HG02763 (cell line): ENCODE results near the gene STIL.

ENCODE experiments used
- ATAC-seq: cut with Tn5 transposase; IDR thresholded peaks from one replicate; pipeline ENCODE4 v1.9.1; 2021; ENCODE audit warnings: mild to moderate bottlenecking, moderate library complexity; ENCODE audit not compliant: unreplicated experiment

The STIL gene

DNA sequence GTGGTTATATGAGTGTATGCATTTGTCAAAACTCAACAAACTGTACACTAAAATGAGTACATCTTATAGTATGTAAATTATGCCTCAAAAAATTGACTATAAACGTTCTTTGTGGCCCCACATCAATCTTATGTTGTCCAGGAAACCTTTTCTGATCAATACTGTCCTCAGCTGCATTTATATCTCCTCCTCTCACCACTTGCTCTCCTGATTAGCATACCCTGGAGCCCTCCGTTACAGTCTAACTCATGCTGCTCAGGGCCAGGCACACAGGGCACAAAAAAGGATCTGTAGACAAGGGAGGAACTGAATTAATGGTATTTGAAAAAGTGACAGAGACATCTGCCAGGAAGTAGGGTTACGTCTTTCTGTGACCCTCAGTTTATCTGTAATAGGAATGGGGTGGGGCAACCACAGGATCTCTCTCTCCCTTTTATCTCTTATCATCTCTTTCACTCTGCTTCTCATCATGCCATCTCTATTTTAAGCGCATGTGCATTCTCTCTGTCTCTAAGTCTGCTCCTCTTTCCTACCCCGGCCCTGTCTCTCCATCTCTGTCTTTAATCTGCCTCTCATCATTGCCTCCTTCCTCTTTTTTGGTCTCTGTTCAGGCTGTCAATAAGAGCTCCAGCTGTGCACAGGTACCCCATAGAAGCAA lies 74.9 kb downstream of the STIL start:
- no peak for ATAC-seq

- ATAC-seq = no peak
Observed at GRCh38 chr1:47235806-47236205, 78.1 kb downstream of the STIL start.

GRCh38 chr1:47235241-47235681 lies 78.7 kb downstream of the STIL start:
- ATAC-seq = no peak

DNA sequence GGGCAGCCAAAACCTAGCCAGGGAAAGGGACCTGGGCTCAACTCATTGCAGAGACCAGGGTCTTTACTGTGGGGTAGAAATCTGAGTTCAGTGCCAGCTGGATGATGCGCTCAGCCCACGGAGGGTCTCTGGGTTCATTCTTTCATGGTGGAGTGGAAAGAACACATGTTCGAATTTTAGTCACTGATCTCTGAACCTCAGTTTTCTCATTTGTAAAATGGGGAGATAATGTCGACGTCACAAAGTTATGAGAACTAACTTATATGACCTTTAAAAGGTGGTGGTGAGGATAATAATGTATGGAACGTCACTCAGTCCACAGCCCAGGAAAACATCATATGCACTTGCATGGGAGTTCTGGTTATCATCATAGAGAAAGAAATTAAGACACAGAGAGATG lies 80.8 kb downstream of the STIL start:
- ATAC-seq = no peak

DNA sequence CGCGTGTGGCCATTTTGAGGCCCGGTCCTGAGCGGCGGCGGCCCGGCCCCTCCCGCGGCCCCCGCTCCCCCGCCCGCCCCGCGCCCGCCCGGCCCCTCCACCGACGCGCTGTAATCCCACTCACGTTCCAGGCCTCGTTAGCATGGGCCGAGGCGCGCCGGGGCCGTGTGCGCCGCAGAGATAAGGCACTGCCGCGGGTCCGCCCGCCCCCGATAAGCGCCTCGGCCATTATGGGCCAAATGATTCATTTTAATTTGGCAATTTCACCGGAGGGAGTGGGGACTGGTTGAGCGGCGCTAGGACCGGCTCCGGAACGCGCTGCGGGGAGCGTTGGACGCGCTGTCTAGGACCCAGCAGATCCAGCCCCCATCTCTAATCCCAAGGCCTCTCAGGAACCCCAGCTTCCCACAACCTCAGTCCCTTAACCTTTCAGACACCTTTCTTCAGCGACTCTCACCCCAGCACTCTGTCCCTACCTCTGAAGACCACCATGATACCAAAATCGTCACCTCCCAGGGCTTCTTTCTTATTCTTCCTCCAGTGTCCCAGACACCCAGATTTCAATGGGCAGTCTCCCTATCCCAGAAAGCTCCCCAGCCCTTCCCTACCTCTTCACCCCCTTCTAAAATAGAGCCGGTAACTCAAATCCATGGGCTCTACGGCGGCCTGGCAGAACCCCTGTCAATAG lies 81.6 kb downstream of the STIL start, which contains the start of gene TAL1:
TSS of gene TAL1 (minus strand) at position 39 of the 688 bp plus-strand sequence. CDS start 6,337 bp downstream, outside the sequence.
- ATAC-seq = no peak

GRCh38 chr1:47231301-47232186 lies 82.4 kb downstream of the STIL start:
- ATAC-seq = no peak

- no peak for ATAC-seq
Observed at GRCh38 chr1:47230692-47231300, 83.2 kb downstream of the STIL start.

GRCh38 chr1:47229886-47230691 lies 83.9 kb downstream of the STIL start:
- no peak for ATAC-seq

GRCh38 chr1:47229031-47229885 lies 84.7 kb downstream of the STIL start:
- ATAC-seq = no peak

GRCh38 chr1:47228644-47229030 lies 85.3 kb downstream of the STIL start:
- no peak for ATAC-seq

GRCh38 chr1:47227341-47228232 lies 86.4 kb downstream of the STIL start:
- ATAC-seq = no peak

GRCh38 chr1:47226839-47227215 lies 87.1 kb downstream of the STIL start:
- ATAC-seq = no peak

DNA sequence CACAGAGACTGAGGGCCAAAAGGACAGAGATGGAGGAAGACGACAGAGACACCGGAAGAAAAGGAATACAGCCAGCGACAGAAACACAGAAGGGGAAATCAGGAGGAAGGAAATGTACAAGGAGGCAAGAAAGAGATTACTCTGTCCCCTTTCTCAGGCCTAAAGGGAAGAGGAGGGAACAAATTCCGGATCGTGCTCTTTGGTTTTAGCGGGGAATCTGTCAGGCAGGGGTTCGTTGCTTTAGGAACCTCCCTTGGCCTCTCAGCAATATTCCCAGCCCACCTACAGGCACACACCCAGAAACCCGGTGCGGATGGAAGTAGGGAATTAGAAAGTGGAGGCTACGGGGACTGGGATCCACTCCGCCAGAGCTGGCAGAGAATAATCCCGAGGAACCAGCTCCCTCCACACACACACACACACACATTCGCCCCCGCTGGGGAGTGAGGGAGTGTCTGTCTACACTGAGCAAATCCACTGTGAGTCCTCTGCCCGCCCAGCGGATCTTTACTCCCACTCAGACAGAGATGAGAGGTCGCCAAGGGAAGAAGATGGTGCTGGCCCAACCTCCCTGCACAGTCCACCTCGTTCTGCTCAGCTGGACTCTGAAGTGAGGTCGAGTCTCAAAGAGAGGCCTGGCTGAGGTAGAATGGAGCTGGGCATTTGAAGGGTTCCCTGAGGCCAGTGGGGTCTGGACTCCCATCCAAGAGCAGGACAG lies 87.7 kb downstream of the STIL start:
- no peak for ATAC-seq

DNA sequence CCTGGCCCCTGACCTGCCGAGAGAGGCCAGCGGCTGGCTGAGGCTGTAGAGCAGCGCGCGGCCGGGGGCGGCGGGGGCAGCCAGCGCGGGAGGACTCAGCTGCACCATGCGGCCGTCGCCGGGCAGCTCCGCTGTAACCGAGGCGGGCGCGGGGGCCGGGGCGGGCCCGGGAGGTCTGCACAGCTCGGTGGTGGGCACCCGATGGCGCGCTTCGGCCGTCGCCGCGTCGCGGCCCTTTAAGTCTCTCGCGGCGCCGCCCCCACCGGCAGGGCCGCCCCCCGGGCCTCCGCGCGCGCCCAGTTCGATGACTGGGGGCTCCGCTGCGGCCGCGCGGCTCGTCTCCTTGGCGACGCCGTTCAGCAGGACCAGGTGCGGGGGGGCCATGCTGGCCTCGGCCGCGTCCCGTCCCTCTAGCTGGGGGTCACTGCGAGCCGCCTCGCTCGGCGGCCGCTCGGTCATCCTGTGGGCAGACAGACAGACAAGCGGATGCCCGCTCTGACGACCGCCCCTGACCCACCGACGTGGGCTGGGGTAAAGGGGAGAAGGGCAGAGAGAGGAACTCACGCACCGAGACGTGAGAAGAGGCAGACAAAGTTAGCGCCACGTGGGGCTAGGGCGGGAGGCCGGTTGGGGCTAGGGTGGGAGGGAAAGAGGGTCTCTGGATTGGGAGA lies 88.4 kb downstream of the STIL start:
- no peak for ATAC-seq

- no peak for ATAC-seq
Observed at GRCh38 chr1:47224676-47225399, 89.1 kb downstream of the STIL start.

DNA sequence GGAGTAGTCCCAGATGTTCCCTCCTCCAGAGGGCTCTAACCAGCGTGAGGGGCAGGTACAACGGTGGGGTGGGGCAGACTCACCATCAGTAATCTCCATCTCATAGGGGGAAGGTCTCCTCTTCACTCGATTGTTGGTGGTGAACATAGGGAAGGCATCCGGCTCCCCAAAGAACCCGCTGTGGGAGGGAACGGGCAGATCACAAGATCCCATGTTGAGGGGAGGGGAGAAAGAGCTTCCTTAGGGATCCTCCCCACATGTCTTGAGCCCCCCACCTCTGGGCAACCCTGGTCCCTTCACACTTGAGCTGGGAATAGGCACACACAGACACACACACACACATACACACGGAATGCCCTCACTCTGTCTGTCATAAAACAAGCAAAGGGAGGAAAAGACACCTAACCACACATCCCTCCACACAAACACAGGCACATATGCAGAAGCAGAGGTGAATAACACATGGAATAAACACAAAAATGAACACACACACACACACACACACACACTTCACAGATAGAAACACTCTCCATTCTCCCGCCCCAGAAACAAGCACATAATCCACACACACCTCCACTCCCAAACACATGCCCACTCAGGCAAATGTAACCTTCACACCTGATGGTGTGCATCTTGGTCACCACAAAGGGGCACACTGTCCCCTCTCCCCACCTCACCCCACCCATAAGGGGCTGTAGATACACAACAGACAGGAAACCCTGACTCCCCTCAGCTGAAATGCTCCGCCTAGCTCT lies 89.8 kb downstream of the STIL start:
- no peak for ATAC-seq
